Stimulated activated CD4-positive, alpha-beta T cell treated with anti-CD3 and anti-CD28 coated beads, TNF-alpha, amount 100 ng/mL, for 24 hours (primary cell): Measurements from ENCODE around the gene TIMM8B.
"Not testable (repeated sequence)": the region's sequence is repeated elsewhere in the genome, so short reads cannot be mapped to it uniquely, and the experiment has no call there.

Experiments used
- DNase-seq, 3 experiments: peaks; one replicate each; pipeline ENCODE4 v3.0.0-alpha.2; 2020; ENCODE audit warnings: low read depth in 3 of 3

Gene TIMM8B

DNA sequence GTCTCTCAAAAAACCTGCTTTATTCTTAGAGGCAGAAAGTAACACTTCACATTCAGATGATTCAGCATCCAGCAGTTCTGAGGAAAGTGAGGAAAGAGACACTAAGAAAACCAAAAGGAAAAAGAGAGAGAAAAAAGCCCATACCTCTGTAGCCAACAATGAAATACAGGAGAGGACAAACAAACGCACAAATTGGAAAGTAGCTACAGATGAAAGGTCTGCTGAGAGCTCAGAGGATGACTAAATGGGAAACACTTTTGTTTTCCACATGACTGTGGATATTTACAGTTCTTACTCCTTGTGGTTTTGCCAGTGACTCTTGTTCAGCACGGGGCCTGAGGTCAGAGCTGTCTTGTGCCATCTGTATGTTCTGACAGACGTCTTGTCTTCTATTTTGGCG is 3.8 kb downstream of the TIMM8B start:
- peak in 1 of 3 experiments; percentile 12 for DNase-seq

DNA sequence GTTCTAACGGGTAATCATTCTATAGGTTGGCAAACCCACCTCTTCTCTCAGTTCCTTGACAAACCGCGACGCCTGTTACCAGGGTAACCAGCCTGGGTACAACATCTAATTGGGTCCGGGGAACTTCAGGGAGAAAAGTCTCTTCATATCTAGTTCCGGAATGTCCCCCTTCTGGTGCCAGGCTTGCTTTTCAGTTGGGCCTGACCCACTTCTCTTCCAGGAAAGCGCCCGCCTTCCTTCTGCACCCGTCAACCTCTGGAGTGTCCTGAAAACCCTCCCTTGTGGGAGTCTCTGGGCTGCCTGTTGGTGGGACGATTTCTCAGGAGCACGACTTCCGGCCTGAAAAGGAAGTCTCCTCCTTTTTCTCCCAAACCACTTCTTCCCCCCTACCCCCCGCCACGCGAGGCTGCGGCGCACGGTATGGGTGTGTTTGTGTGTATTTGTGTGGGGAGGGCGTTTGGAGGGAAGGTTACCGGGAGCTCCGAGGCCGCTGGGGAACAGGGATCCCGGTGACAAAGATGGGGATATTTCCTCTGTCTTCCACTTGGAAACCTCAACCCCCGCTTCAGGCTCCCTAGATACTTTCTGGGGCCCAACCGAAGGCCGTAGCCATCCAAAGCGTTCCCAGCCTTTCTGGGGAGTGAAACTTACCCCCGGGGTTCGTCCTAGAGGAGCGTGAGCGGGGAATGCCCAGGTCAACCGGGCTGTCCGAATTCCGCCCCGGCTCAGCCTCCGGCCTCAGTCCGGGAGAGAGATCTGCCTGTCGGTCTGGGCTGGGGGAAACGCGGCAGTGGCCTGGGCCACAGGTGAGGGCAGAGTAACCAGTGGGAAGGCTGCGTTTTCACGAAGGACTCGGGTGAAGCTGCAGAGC is 12.4 kb downstream of the TIMM8B start, which contains the start of the genes NKAPD1 and PIH1D2:
TSS of gene NKAPD1 (plus strand) at position 359 of the 871 bp plus-strand sequence. CDS start 1,276 bp downstream, outside the sequence.
TSS of gene PIH1D2 (minus strand) at position 77 of the 871 bp plus-strand sequence. CDS start 843 bp downstream, outside the sequence.
- DNase-seq, result peak; percentile 63 to 76 (median 71)

DNA sequence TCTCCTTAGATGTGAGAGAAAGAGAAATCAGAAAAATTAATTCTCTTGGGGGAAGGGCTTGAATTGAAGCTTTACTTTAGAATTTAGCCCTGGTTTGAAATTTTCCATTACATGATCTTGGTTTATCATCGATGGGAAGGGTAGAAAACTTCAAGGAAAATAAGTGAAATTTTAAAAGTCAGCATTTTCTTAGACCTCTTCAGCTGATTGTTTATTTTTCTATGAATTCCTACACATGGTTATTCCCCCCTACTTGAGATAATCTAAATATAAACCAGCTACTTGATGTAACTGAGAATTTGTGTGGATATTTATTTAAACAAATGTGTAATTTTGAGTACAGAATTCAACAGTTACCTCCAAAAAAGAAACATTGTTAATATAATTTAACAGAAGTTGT is 23.6 kb downstream of the TIMM8B start:
- DNase-seq, result no peak

DNA sequence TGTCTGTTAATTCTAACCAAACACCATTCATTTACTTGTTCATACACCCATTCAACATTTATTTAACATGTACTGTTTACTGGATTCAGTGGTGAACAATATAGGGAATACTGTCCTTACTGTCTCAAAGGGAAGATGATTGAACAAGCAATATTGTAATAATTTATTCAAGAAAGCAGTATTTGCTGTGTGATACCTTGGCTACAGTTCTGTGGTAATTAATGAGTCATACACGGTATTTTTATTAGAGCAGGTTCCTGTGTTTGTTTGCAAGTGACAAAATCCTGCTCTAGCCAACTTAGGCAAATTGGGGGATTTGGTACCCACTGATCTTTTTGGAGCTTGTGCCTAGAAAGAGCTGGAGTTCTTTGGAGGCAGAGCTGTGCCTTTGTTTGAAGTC is 28.5 kb downstream of the TIMM8B start:
- DNase-seq, result no peak

DNA sequence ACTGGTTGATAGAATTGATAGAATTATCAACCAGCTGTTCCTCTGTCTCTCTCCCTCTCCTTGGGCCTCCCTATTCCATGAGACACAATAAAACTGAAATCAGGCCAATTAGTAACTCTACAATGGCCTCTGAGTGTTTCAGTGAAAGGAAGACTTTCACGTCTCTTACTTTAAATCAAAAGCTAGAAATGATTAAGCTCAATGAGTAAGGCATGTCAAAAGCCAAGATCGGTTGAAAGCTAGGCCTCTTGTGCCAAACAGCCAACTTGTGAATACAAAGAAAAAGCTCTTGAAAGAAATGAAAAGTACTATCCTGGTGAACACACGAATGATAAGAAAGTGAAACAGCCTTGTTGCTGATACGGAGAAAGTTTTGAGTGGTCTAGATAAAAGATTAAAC is 29.4 kb downstream of the TIMM8B start:
- no peak for DNase-seq

DNA sequence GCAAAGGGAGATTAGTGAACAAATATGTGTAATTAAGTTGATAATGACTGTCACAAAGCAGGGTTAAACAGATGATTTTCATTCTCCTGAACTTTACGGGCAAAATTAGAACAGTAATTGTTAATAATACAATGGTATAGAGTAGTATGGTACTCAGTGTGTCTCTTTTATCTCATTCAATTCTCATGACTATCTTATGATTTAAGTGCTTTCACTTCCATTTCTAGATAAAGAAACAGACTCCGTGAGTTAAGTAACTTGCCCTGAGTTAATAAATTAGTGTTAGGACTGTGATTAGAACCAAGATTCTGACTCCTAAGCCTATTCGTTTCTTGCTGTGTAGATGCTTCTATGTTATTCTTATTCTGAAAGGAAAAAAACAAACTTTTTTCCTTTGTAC is 34.8 kb downstream of the TIMM8B start:
- no peak for DNase-seq

DNA sequence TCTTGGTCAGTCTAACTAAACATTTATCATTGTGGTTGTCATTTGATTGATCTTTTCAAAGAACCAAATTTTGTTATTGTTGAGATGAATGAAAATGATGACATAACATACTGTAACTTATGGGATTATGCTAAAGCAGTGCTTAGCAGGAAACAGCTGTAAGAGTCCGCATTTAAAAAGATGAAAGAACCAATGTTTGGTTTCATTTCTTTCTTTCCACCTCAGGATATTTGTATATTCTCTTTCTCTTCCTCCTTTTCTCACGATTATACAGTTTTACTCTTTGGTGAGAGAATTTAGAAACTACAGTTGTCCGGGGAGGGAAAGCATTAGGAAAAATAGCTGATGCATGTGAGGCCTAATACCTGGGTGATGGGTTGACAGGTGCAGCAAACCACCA is 35.8 kb downstream of the TIMM8B start:
- no peak for DNase-seq

DNA sequence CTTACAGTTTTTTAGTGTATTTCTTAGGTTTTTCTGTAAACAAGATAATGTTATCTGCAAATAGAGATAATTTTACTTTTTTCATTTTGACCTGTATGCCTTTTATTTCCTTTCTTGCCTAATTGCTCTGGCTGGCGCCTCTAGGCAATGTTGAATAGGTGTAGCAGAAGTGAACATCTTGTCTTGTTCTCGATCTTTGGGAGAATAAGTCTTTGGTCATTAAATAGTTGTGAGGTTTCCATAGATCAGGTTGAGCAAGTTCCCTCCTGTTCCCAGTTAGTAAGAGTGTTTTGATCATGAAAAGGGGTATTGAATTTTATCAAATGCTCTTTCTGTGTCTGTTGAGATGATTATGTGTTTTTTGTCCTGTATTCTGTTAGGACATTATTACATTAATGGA is 36.8 kb downstream of the TIMM8B start:
- no peak for DNase-seq

DNA sequence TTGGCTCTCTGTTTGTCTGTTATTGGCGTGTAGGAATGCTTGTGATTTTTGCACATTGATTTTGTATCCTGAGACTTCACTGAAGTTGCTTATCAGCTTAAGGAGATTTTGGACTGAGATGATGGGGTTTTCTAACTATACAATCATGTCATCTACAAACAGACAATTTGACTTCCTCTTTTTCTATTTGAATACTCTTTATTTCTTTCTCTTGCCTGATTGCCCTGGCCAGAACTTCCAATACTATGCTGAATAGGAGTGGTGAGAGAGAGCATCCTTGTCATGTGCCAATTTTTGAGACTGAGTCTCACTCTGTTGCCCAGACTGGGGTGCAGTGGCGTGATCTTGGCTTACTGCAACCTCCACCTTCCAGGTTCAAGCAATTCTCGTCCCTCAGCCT is 38.3 kb downstream of the TIMM8B start:
- DNase-seq, result not testable (repeated sequence)

DNA sequence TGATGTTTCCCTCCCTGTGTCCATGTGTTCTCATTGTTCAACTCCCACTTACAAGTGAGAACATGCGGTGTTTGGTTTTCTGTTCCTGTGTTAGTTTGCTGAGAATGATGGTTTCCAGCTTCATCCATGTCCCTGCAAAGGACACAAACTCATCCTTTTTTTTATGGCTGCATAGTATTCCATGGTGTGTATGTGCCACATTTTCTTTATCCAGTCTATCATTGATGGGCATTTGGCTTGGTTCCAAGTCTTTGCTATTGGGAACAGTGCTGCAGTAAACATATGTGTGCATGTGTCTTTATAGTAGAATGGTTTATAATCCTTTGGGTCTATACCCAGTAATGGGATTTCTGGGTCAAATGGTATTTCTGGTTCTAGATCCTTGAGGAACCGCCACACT is 39.9 kb downstream of the TIMM8B start:
- not testable (repeated sequence) for DNase-seq

DNA sequence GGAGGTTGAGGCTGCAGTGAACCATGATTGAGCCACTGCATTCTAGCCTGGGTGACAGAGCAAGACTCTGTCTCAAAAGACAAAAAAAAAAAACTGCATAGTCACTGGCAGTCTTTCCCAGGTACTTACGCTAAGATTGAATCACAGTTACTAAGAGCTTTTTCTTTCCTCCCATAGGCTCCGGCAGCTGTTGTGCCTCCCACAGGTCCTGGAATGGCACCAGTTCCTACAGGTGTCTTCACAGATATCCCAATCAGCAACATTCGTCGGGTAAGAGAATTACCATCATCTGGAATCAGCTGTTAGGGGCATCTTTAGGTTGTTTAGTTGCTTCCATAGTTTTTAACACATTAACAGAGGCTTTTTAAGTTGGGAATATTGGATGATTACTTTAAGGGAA is 41.6 kb downstream of the TIMM8B start:
- no peak for DNase-seq

DNA sequence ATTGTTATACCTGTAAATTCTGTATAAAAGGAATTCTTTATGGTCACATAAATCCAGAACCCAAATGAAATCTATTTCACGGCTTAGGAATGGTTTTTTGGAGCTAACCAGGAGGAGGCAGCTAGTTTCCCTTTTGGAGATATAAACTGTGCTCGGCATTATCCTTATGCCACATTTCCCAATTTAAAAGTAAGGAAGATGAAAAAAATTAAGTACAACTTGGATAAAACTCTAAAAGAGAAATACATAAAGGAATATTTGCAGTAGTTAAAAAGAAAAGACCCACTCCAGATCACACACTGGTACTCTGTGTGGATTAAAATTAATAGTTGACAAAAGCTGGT is 43.6 kb downstream of the TIMM8B start:
- no peak for DNase-seq

DNA sequence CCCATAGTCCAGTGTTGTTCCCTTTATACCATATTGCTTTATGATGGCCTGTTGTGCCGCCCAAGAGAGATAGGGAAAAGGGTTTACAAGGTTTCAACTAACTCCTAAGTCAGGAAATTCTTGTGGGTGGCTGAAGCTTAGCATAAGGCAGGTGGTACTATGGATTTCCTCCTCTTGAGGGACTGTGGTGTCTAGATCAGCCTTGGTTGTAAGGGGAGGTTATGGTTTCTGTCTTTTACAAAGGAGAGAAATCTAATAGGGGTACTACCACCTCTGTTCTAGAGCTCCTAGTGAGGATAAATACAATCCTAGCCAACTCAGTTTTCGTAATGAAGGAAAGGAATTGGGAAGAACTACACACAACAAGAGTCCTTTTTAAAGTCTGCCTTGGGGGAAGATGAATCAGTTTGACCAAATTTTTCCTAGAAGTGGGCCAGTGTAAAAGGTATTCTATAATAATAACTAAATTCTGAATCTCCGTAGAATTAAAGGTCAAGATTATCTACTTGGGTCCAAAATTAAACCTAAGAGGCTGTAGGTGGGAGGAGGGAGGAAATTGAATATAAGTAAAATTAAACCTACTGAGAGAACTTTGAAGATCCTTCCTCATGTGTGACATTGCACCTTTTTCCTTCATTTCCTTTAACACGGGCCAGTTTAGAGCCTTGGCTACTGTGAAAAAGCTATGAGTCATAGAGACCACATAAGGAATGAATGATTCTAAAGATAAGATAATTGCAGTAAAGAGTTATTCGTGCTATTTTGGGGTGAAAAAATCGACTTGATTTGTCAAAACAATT is 44.2 kb downstream of the TIMM8B start:
- DNase-seq, result no peak

DNA sequence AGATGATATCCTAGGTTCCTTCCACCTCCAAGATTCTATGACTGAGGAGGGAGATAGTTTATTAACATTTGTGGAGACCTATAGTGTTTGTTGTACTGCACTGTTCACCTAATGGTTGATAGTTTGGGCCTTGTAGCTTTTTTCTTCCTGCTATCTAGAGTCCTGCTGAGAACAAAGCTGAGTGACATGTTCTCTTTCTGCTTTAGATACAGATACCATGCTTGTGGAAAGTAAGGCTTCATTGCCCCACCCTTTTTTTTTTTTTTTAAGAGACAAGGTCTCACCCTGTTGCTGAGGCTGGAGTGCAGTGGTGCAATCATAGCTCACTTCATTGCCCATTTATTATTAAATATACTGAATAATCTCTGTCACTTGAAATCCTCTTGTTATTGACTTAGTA is 49.0 kb downstream of the TIMM8B start:
- DNase-seq, result no peak
